Measurements from ENCODE around the gene SLC25A51. TPM values are rescaled to one million over a fixed set of nuclear protein-coding genes. Genes with fewer than 3 reads are reported as not detected.

The SLC25A51 gene
- total RNA-seq, 1 experiment from 2014 or later: 12.9 TPM

GRCh38 chr9:37918665-37919170, 14.8 kb upstream of the SLC25A51 start:
- Histone ChIP-seq H2BK5ac (ENCODE audit: insufficient read length, low read length) (no peak overlapping the region), H3K79me1 (ENCODE audit: insufficient read depth, low read depth, low read length, poor library complexity, severe bottlenecking) (no peaks in the 10 kb centered on the region), H2AK5ac (ENCODE audit: insufficient read length, low read length) (no peak overlapping the region), H2BK20ac (ENCODE audit: low read depth, low read length, poor library complexity, severe bottlenecking) (no peak overlapping the region), H3K4ac (ENCODE audit: low read depth, low read length) (no peak overlapping the region), H3K56ac (ENCODE audit: insufficient read length, low read depth, low read length) (no peak overlapping the region), H3T11ph (ENCODE audit: low read length) (no peak overlapping the region), H4K20me1 (ENCODE audit: control insufficient read depth, insufficient read depth, insufficient read length) (no peaks in the 10 kb centered on the region), H2AFZ (ENCODE audit: low read length) (no peak overlapping the region), H3K4me1 (ENCODE audit: insufficient read depth, low read length) (no peaks in the 10 kb centered on the region; the same call in 1 of the 2 replicates), H3K14ac (ENCODE audit: insufficient read depth, low read length) (no peak overlapping the region), H3K4me2 (ENCODE audit: insufficient read depth, insufficient read length, low read length) (no peak overlapping the region), H3K27me3 (ENCODE audit: insufficient read depth, low read length) (no peaks in the 10 kb centered on the region), H3K18ac (ENCODE audit: insufficient read length, low read depth, low read length) (no peak overlapping the region), H3K27ac (ENCODE audit: insufficient read length, low read depth, low read length) (no peak overlapping the region), H3K9me3 (ENCODE audit: control insufficient read depth, low read depth, low read length) (no peaks in the 10 kb centered on the region), H4K91ac (ENCODE audit: insufficient read length, low read depth, low read length) (no peak overlapping the region), H2BK120ac (ENCODE audit: low read depth, low read length, poor library complexity, severe bottlenecking) (no peak overlapping the region), H3K23ac (ENCODE audit: insufficient read length, low read depth, low read length) (no peak overlapping the region), H3K23me2 (ENCODE audit: insufficient read length, low read depth, low read length, poor library complexity, severe bottlenecking) (no peaks in the 10 kb centered on the region), H2BK12ac (ENCODE audit: insufficient read length, low read depth, low read length) (no peak overlapping the region), H3K9ac (ENCODE audit: extremely low read depth, insufficient read length, low read length) (no peak overlapping the region), H2BK15ac (ENCODE audit: low read depth, low read length) (no peak overlapping the region), H4K8ac (replicated peaks; ENCODE audit: insufficient read length, low read depth, low read length) (no peak overlapping the region), H3K79me2 (ENCODE audit: insufficient read depth, low read length) (no peaks in the 10 kb centered on the region), H4K5ac (ENCODE audit: insufficient read length, low read depth, low read length) (no peak overlapping the region)
- no peak overlapping the region for H3K27ac Mint-ChIP-seq
- peaks cover 0 to 8% (median 0%) of the 10 kb centered on the region in 3 experiments; a peak in 1 of 7 replicates for H3K36me3 Mint-ChIP-seq (ENCODE audit: insufficient read depth in 1 of 3, low read depth in 3 of 3)
- no peaks in the 10 kb centered on the region for H3K9me3 Mint-ChIP-seq
- no peak for DNase-seq
- no peaks in the 10 kb centered on the region; the same call in 1 of the 2 replicates for H3K27me3 Mint-ChIP-seq (ENCODE audit: low read depth)
- peaks cover 47 to 60% of the 10 kb centered on the region in 2 experiments for H3K4me1 Mint-ChIP-seq
- no peak overlapping the region for H3K4me3 Mint-ChIP-seq
- no peak for TF ChIP-seq CTCF (conservative IDR thresholded peaks at IDR 0.05)
- no CpG with 5 or more reads among the region's 6 CpGs for WGBS (ENCODE audit: extremely low coverage, insufficient read length, low lambda C conversion rate)

Measured in H9 (cell line).